Choroid plexus epithelial cell (primary cell): ENCODE results near the gene TPK1.

Experiments used
- DNase-seq: peaks from one replicate; pipeline ENCODE4 v3.0.0-alpha.2; 2010; ENCODE audit warnings: low read depth
- H3K4me3 ChIP-seq: 2 replicates; pipeline ENCODE4 v1.5.1; 2011; ENCODE audit warnings: low read depth, mild to moderate bottlenecking, control low read depth, low read length, moderate library complexity
- TF ChIP-seq, protein P1 (sequence below): conservative IDR thresholded peaks from 2 replicates; pipeline ENCODE4 v1.5.1; 2011; ENCODE audit warnings: low read depth, mild to moderate bottlenecking, control low read depth, inconsistent platforms, low read length, moderate library complexity

TPK1 gene

DNA sequence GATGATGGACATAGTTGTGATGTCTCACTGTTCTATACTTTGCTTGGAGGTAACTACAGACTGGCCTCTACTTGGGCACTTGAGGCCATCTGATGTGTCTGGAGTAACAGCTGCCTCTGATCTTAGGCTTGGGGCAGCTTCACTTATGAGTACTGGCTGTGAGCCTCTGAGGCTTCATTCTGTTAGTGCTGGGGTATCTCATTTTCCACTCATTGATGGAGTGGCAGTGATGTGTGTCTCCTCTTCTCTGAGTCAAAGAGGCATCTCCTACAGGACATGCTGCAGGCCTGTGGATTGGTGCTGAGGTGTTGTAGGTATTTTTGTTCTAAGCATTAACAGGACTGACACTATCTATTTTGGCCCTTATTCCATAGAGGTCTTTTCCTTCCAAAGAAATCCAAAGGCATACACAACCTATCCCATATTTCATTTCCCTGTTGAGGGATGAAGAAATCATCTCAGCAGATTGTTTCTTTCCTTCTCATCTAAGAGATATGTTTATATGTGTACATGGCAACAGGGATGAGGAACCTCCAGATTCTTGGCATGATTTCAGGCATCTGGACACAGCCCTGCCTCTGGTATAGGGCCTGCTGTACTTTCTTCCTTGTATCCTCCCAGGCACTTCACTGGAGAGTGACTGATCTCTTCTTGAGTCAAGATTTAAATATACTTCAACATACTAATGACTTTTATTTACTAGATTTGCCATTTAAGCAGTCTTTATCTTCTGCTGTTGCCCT, 366.7 kb downstream of the TPK1 start:
- TF ChIP-seq, protein P1, sequence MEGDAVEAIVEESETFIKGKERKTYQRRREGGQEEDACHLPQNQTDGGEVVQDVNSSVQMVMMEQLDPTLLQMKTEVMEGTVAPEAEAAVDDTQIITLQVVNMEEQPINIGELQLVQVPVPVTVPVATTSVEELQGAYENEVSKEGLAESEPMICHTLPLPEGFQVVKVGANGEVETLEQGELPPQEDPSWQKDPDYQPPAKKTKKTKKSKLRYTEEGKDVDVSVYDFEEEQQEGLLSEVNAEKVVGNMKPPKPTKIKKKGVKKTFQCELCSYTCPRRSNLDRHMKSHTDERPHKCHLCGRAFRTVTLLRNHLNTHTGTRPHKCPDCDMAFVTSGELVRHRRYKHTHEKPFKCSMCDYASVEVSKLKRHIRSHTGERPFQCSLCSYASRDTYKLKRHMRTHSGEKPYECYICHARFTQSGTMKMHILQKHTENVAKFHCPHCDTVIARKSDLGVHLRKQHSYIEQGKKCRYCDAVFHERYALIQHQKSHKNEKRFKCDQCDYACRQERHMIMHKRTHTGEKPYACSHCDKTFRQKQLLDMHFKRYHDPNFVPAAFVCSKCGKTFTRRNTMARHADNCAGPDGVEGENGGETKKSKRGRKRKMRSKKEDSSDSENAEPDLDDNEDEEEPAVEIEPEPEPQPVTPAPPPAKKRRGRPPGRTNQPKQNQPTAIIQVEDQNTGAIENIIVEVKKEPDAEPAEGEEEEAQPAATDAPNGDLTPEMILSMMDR, result no peak
- no peak overlapping the region for H3K4me3 ChIP-seq
- DNase-seq, result peak; percentile 86

DNA sequence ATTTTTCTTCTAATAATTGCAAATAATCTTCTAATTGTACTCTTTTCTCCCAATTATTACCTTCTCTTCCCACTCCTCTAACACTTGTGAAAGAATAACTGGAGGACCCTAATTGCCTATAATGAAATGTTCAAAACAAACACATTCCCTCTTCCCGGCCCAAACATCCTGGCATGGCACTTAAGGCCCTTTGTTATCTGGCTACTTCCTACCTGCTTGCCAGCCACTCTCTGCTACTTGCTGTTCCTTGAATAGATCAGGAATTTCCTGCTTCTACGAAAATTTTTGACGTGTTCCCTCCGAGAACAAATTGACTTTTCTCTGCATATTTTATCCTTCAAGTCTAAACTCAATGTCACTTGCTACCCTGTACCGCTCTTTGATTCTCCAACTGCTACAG, 376.2 kb downstream of the TPK1 start:
- TF ChIP-seq, protein P1, result no peak
- no peak overlapping the region for H3K4me3 ChIP-seq
- no peak for DNase-seq

DNA sequence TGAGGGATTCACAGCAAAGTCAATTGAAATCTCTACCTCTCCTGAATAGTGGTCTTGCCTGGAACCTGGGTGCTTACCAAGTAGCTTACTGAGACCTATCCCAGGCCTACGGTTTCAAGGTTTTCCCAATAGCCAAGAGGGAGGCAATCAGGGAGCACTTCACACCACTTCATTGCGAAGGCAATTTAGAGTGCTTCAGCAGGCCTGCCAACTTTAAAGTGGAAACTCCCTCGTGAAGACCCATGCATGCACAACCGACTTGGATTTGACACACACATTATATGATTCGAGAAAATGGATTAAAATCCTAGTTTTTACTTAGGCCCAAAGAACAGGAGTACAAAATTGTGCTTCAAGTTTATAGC, 380.8 kb downstream of the TPK1 start:
- TF ChIP-seq, protein P1, result no peak
- no peak for DNase-seq
- no peak overlapping the region for H3K4me3 ChIP-seq

DNA sequence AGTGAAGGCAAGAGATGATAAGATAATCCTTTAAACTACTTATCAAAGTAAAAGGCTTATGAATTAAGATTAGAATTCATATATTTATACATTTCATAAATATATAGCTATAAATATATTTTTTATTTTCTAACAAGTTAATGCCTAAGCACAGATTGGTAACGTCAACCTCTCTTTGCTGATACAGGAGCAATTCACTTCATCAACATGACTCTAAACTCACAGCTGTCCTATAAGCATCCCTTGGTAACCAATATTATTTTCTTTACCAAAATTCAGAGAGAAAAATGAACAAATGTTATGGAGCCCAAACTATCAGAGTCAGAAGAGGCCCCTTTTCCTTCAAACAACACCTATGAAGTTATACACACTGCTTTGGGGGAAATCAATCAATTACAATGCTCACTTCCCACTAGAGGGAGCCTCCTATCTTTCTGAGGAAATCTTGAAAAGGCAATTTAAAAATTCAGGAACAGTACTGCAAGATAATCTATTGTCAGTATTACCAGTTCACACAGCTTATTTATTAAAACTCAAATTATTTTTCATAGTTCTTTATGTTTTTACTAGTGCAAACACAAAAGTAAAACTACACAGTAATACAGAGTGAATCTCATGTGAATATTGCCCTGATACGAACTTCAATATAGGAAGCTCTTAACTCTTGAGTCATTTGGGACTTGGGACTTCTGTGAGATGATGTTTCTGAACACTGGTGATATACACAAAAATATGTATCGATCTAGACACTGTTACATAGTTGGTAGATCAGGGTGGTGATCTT, 381.4 kb downstream of the TPK1 start:
- peak; percentile 45 for DNase-seq
- H3K4me3 ChIP-seq, result no peak overlapping the region
- TF ChIP-seq, protein P1, result peak; percentile 63

DNA sequence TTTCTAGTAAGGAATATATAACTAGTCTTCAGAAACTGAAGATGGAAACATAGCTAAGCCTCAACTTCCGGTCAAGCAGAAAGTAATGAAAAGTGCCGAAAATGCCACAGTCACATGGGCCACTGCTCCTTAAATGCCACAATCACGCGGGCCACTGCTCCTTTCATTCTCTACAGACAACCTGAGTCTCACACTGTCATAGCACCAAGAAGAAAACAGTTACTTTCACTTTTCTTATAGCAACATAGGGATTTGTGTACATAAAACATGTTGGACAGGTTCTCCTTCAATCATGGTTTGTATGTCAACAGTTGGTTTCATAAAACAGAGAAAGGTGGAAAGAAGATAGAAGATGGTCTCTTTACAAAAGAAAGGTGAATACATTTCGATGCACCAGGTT, 383.8 kb downstream of the TPK1 start:
- H3K4me3 ChIP-seq, result no peak overlapping the region
- DNase-seq, result no peak
- TF ChIP-seq, protein P1, result no peak

DNA sequence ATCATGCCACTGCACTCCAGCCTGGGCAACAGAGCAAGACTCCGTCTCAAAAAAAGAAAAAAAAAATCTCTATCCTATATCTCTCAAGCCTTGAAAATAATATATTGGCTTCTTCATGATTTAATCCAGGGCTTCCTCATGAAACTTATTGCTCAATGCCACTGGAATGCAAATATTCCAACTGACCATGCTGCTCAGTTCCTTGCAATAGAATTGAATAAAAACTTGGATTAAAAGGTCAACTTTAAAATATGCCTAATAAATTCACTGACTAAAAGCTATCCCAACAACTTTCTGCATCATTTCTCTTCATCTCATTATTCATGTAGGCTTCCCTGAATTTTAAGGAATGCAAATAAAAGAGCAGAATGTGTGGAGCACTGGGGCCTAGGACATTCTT, 390.3 kb downstream of the TPK1 start:
- no peak overlapping the region for H3K4me3 ChIP-seq
- TF ChIP-seq, protein P1, result no peak
- no peak for DNase-seq
